Gastroesophageal sphincter (tissue), 3 donors: ENCODE data around the gene CDKAL1.

Experiments used
- CTCF ChIP-seq, 4 experiments: fragments of 200-600 bp in 2 of 4; fragments of 450-650 bp in 2 of 4; sonication (generic) in 1 of 4; IDR thresholded peaks; one replicate each; pipeline ENCODE4 v1.5.1; 2017 to 2019; ENCODE audit warnings: antibody characterized with exemption in 4 of 4, mild to moderate bottlenecking in 2 of 4, moderate library complexity in 2 of 4
- POLR2A ChIP-seq, 2 donors: fragments of 450-650 bp; IDR thresholded peaks; one replicate each; pipeline ENCODE4 v1.6.1; 2017; ENCODE audit warnings: antibody characterized with exemption in 2 of 2, mild to moderate bottlenecking in 2 of 2, moderate library complexity in 1 of 2

GRCh38 chr6:20929283-20929682 is 395.0 kb downstream of the CDKAL1 start:
- TF ChIP-seq CTCF (IDR thresholded peaks at IDR 0.05) (no peak), POLR2A (IDR thresholded peaks at IDR 0.05) (no peak)
